Neural crest cell (in vitro differentiated cells): ENCODE measurements around the gene DNAJA3. TPM values are rescaled to one million over a fixed set of nuclear protein-coding genes. Genes with fewer than 3 reads are reported as not detected.

Experiments
- DNase-seq: peaks from one replicate; pipeline ENCODE4 v3.0.0; 2021; ENCODE audit warnings: low read depth, mixed read lengths, low spot score
- H3K27ac Mint-ChIP-seq: one replicate; pipeline ENCODE4 v1.8.0; 2021; ENCODE audit warnings: mild to moderate bottlenecking, mixed read lengths; ENCODE audit not compliant: unreplicated experiment
- H3K27me3 Mint-ChIP-seq: 2 replicates; pipeline ENCODE4 v1.8.0; 2021; ENCODE audit warnings: low read depth, mild to moderate bottlenecking, mixed read lengths
- H3K36me3 Mint-ChIP-seq: 2 replicates; pipeline ENCODE4 v1.8.0; 2021; ENCODE audit warnings: low read depth, mild to moderate bottlenecking, mixed read lengths
- H3K4me1 Mint-ChIP-seq: 2 replicates; pipeline ENCODE4 v1.8.0; 2021; ENCODE audit warnings: mixed read lengths
- H3K4me3 Mint-ChIP-seq: one replicate; pipeline ENCODE4 v1.8.0; 2021; ENCODE audit warnings: mild to moderate bottlenecking, mixed read lengths
- H3K9me3 Mint-ChIP-seq: 2 replicates; pipeline ENCODE4 v1.8.0; 2021; ENCODE audit warnings: mixed read lengths
- CTCF ChIP-seq: fragments of 200-600 bp; sonication (generic); conservative IDR thresholded peaks from 2 replicates; pipeline ENCODE4 v1.5.0; 2021; ENCODE audit warnings: antibody characterized with exemption, mild to moderate bottlenecking
- total RNA-seq: library from RNA; stranded (reverse); gene quantifications from 2 replicates; pipeline ENCODE4 v1.2.1, GENCODE V29; 2021

DNAJA3 gene
- total RNA-seq, 1 donor from 2014 or later: 45.1 TPM

- no peak overlapping the region for H3K27ac Mint-ChIP-seq
- no peaks in the 10 kb centered on the region for H3K9me3 Mint-ChIP-seq
- TF ChIP-seq CTCF: no peak
- peaks cover 7% of the 10 kb centered on the region for H3K36me3 Mint-ChIP-seq
- no peak for DNase-seq
- H3K4me1 Mint-ChIP-seq: peaks cover 18% of the 10 kb centered on the region
- no peak overlapping the region for H3K4me3 Mint-ChIP-seq
- no peaks in the 10 kb centered on the region for H3K27me3 Mint-ChIP-seq
Observed at GRCh38 chr16:4431023-4431422, 5.4 kb downstream of the DNAJA3 start.

- Mint-ChIP-seq H3K4me1 (peaks cover 3% of the 10 kb centered on the region), H3K9me3 (no peaks in the 10 kb centered on the region), H3K36me3 (peaks cover 9% of the 10 kb centered on the region)
Observed at GRCh38 chr16:4433228-4433627, 7.6 kb downstream of the DNAJA3 start.

GRCh38 chr16:4433914-4434787, 8.5 kb downstream of the DNAJA3 start:
- TF ChIP-seq CTCF: no peak
- peaks cover 6% of the 10 kb centered on the region for H3K36me3 Mint-ChIP-seq
- no peaks in the 10 kb centered on the region for H3K9me3 Mint-ChIP-seq
- no peak overlapping the region for H3K4me3 Mint-ChIP-seq
- no peaks in the 10 kb centered on the region for H3K27me3 Mint-ChIP-seq
- no peak for DNase-seq
- no peaks in the 10 kb centered on the region for H3K4me1 Mint-ChIP-seq
- H3K27ac Mint-ChIP-seq: peak overlapping the region; percentile 63

More at GRCh38 chr16:4433228-4433627, 7.6 kb downstream of the DNAJA3 start:
- Mint-ChIP-seq H3K27me3 (no peaks in the 10 kb centered on the region), H3K27ac (no peak overlapping the region), H3K4me3 (peak overlapping the region; percentile 56)
- TF ChIP-seq CTCF: no peak
- DNase-seq: no peak

- no peak for TF ChIP-seq CTCF
- Mint-ChIP-seq H3K36me3 (peaks cover 6% of the 10 kb centered on the region), H3K4me1 (no peaks in the 10 kb centered on the region)
Observed at GRCh38 chr16:4435337-4436067, 9.8 kb downstream of the DNAJA3 start.

GRCh38 chr16:4437366-4437765, 11.7 kb downstream of the DNAJA3 start:
- no peak overlapping the region for H3K4me3 Mint-ChIP-seq
- no peaks in the 10 kb centered on the region for H3K27me3 Mint-ChIP-seq
- no peaks in the 10 kb centered on the region for H3K4me1 Mint-ChIP-seq
- H3K9me3 Mint-ChIP-seq: no peaks in the 10 kb centered on the region
- DNase-seq: no peak
- no peak overlapping the region for H3K27ac Mint-ChIP-seq
- no peak for TF ChIP-seq CTCF
- H3K36me3 Mint-ChIP-seq: peaks cover 7% of the 10 kb centered on the region

More at GRCh38 chr16:4435337-4436067, 9.8 kb downstream of the DNAJA3 start:
- Mint-ChIP-seq H3K9me3 (no peaks in the 10 kb centered on the region), H3K27me3 (no peaks in the 10 kb centered on the region), H3K27ac (no peak overlapping the region), H3K4me3 (no peak overlapping the region)
- DNase-seq: no peak
